ENCODE measurements around the gene RNF25. TPM values are rescaled to one million over a fixed set of nuclear protein-coding genes. Genes with fewer than 3 reads are reported as not detected.

RNF25 gene
- total RNA-seq = 32.2 and 37.4 TPM in 2 replicates

DNA sequence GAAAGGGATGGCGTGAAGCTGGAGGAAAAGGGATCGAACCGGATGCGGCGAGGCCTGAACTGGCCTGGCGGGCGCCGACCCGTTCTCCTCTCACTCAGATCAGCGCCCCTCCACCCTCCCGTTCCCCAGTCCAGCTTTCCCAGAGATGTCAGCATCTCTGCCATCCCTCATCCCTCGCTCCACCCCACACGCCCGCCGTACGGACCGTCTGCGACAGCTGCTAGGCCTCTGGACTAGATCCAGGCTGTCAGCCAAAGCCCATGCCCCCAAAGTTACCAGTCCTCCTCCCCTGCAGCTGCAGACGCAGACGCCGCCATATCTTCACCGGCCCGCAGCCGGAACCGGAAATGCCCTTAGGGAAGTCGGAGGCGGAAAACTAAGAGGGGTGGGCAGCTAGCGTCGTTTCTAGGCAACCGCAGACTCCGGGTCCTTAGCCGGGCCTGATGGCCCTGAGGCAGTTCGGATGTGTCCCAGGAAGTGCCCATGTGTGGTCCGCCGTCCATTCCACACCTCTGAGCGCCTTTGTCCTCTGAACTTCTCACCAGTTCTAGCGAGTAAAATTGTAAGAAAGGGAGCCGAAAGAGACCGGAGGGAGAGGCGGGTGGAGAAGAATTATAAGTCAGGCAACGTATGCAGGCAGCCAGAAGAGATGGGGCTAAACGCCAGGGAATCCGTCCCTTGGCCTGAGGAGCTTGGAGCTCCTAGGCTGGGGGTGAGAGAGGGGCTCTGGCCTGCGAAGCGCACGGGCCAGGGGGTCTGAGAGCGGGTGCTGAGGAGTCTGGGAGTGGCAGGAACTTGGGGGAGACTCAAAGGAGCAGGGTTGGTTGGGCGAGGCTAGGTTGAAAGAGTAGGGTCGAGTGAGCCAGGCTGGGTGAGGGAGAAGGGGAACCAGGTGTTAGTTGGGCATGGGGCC lies at the start of gene RNF25, which contains the start of gene STK36:
Gene RNF25 (minus strand): TSS at position 349 of the 913 bp plus-strand sequence. CDS start 32 bp downstream, at position 317.
Gene STK36 (plus strand): TSS at position 433 of the 913 bp plus-strand sequence. CDS start 744 bp downstream, outside the sequence.

DNA sequence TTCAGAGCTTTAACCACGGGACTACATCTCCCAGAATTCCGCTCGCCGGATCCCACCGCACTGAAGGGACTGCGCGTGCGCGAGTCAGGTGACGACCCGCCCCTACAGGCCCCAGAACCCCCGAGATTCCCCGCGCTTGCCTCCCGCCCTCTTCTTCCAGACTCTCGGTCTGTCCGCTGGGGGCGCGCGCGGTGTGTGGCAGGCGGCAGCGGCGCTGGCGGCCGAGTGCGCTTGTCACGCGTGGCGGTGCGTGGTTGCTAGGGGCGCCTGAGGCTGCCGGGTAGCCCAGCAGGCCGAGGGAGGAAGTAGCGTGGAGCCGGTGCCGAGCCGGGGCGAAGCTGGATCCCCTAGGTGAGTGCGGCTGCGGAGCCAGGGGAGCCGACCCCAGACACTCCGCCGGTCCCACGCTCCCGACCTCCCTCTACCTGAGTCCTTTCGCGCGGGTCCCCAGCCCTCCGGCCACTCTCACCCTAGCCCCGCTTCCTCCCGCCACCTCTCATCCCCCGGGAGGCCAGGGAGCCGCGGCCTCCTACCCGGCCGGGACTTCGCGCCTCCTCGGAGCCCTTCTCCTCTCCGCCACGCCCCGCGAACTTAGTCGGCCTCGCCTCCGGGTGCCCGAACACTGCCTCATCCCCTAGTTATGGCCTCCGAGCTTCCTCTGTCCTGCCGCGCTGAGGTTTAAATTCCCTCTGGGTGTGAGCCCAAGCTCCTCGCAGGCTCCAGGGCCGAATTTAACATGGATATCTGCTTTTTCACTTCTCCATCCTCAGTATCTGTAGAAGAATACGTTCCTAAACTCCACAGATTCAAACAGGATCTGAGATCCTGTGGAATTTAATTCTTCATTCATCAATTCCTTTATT lies 39.1 kb upstream of the RNF25 start, which contains the start of gene TTLL4:
Gene TTLL4 (plus strand): TSS at position 149 of the 863 bp plus-strand sequence. CDS start 26,842 bp downstream, outside the sequence.

DNA sequence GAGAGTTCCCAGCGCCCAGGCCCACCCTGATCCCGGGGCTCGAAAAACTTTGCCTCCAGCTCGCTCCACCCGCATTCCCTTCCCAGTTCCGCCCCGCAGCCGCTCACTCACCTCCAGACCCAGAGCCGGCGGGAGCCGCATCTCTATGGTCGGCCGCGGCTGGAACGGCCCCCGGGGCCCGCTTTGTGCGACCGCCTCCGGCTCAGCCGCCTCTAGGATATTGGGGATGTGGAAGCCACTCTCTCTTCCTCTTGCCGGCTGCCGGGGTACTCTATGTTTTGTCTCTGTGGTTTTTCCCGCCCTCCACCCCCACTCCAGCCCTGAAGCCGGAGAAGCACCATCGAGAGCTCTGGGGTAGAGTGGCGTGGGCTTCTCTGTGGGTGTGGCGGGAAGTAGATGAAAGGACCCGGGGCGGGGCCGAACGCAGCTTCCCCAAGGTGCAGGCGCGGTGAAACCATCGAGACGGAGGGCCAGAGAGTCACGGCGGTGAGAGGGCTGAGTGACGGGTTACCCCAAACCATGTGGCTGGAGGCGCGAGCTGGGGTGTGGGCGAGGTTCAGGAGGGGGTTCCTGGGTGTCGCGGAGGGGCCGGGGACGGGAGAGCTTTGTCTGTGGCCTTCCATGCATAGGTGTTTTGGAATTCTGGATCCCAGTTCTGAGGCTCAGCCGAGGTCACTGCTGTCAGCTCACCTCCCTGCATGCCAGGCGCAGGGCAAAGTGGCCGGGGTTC lies 12.4 kb downstream of the RNF25 start, which contains the start of the genes BCS1L and ZNF142:
Gene BCS1L (plus strand): TSS at position 426 of the 730 bp plus-strand sequence. CDS start 1,305 bp downstream, outside the sequence.
Gene ZNF142 (minus strand): TSS at position 366 of the 730 bp plus-strand sequence. CDS start 3,194 bp downstream, outside the sequence.

Other genes starting within 250 kb of the RNF25 start
- 5.2 and 14.1 TPM in 2 replicates for gene USP37, start 103.7 kb downstream of the RNF25 start, total RNA-seq
- gene CNOT9, start 103.2 kb downstream of the RNF25 start, total RNA-seq = 52.3 and 54.0 TPM in 2 replicates
- 0.97 and 2.1 TPM in 2 replicates for gene PLCD4, start 64.1 kb downstream of the RNF25 start, total RNA-seq
- 3.9 and 5.6 TPM in 2 replicates for gene ZNF142, start 12.4 kb downstream of the RNF25 start, total RNA-seq
- 49.0 and 58.2 TPM in 2 replicates for gene BCS1L, start 12.3 kb downstream of the RNF25 start, total RNA-seq
- 7.1 and 12.6 TPM in 2 replicates for gene STK36, start 84 bp upstream of the RNF25 start, total RNA-seq
- 5.2 and 9.0 TPM in 2 replicates for gene TTLL4, start 38.8 kb upstream of the RNF25 start, total RNA-seq
- 17.2 and 18.2 TPM in 2 replicates for gene CYP27A1, start 110.1 kb upstream of the RNF25 start, total RNA-seq
- gene PRKAG3, start 159.8 kb upstream of the RNF25 start, total RNA-seq = not detected in 2 replicates
- not detected in 2 replicates for gene WNT6, start 187.8 kb upstream of the RNF25 start, total RNA-seq
- gene WNT10A, start 208.8 kb upstream of the RNF25 start, total RNA-seq = not detected in 2 replicates

Measured in epithelial cell of umbilical artery (primary cell).